Left ventricle myocardium inferior (tissue), 1 donor: ENCODE results near the gene B3GALT2. TPM values are rescaled to one million over a fixed set of nuclear protein-coding genes. Genes with fewer than 3 reads are reported as not detected.

ENCODE experiments used
- DNase-seq: peaks from one replicate; pipeline ENCODE4 v3.0.0-alpha.2; 2020
- H3K27ac ChIP-seq: fragments of 200-600 bp; replicated peaks from 2 replicates; pipeline ENCODE4 v1.8.0; 2021
- H3K27me3 ChIP-seq: fragments of 200-600 bp; 2 replicates; pipeline ENCODE4 v1.8.0; 2021; ENCODE audit warnings: low read depth
- H3K36me3 ChIP-seq: fragments of 200-600 bp; 2 replicates; pipeline ENCODE4 v1.8.0; 2021
- H3K4me1 ChIP-seq: fragments of 200-600 bp; 2 replicates; pipeline ENCODE4 v1.8.0; 2021
- H3K4me3 ChIP-seq: fragments of 200-600 bp; 2 replicates; pipeline ENCODE4 v1.8.0; 2021; ENCODE audit warnings: mild to moderate bottlenecking, moderate library complexity
- H3K9me3 ChIP-seq: fragments of 200-600 bp; replicated peaks from 2 replicates; pipeline ENCODE4 v1.8.0; 2021
- intact Hi-C: fragments of 100-400 bp; cut with micrococcal nuclease; formaldehyde crosslinking; loops from one replicate; pipeline ENCODE4 v1.11.0; 2022
- microRNA-seq: library from miRNA; unstranded; fragments of <30 nt; microRNA quantifications from one replicate; pipeline ENCODE4 v1.2.0, GENCODE V29; 2020
- total RNA-seq: library from RNA; stranded (reverse); fragmentation: NEBNext Ultra II Directional; extraction: Animal tissue kit (Norgen Biotek cat#: 25700); gene quantifications from one replicate; pipeline ENCODE4 v1.2.1, GENCODE V29; 2021
- TF ChIP-seq, protein P1 (sequence below): fragments of 200-600 bp; IDR thresholded peaks from 2 replicates; pipeline ENCODE4 v1.8.0; 2021; ENCODE audit warnings: antibody characterized with exemption, mild to moderate bottlenecking, borderline replicate concordance
- donor health status: DM: no; HTN: yes; CAD: no; lungs with severe emphysema.

The B3GALT2 gene
- total RNA-seq, 1 donor from 2014 or later, result 77.2 TPM

DNA sequence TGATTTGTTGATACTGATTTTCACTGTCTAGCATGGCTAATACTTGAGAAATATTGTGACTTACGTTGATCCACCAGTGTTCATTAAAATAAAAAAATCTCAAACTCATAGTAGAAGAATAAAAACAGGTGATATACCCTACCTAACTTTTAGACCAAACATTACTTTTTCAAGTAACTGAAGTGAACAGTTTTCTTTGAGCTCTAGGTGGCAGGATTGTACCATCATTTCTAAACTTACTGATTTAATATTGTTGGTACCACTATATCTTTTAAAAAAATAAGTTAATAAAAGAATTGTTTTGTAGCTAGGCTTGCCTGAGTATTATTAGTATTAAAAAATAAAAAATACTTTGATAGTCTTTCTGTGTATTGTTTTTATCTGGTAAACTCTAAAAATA lies 43.1 kb downstream of the B3GALT2 start:
- Histone ChIP-seq H3K36me3 (peaks cover 81% of the 10 kb centered on the region), H3K4me1 (peaks cover 16% of the 10 kb centered on the region), H3K9me3 (no peaks in the 10 kb centered on the region), H3K27me3 (no peaks in the 10 kb centered on the region), H3K4me3 (no peak overlapping the region), H3K27ac (no peak overlapping the region)
- DNase-seq, result no peak
- intact Hi-C loops, result no loop called here
- TF ChIP-seq, protein P1, sequence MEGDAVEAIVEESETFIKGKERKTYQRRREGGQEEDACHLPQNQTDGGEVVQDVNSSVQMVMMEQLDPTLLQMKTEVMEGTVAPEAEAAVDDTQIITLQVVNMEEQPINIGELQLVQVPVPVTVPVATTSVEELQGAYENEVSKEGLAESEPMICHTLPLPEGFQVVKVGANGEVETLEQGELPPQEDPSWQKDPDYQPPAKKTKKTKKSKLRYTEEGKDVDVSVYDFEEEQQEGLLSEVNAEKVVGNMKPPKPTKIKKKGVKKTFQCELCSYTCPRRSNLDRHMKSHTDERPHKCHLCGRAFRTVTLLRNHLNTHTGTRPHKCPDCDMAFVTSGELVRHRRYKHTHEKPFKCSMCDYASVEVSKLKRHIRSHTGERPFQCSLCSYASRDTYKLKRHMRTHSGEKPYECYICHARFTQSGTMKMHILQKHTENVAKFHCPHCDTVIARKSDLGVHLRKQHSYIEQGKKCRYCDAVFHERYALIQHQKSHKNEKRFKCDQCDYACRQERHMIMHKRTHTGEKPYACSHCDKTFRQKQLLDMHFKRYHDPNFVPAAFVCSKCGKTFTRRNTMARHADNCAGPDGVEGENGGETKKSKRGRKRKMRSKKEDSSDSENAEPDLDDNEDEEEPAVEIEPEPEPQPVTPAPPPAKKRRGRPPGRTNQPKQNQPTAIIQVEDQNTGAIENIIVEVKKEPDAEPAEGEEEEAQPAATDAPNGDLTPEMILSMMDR, result peak; percentile 56

DNA sequence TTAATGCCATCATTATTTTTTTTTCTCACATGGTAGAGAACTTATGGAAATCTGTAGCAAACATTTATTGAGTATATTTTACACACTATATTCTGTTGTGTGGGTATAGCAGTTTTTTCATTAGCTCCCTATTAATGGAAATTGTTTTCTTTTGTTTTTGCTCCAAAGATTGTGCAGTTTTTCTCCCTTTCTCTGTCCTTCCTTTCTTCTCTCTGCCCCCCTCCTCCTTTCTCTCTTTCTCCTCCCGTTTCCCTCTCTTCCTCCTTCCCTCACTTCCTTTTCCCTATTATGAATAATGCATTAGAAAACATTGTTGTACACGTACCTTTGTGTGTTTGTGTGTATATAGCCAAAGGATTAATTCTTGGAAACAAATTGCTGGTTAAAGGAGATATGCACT lies 44.0 kb downstream of the B3GALT2 start:
- no peaks in the 10 kb centered on the region for H3K9me3 ChIP-seq
- H3K36me3 ChIP-seq, result peaks cover 78% of the 10 kb centered on the region
- no peak overlapping the region for H3K27ac ChIP-seq
- H3K27me3 ChIP-seq, result no peaks in the 10 kb centered on the region
- intact Hi-C loops, result no loop called here
- no peak overlapping the region for H3K4me3 ChIP-seq
- TF ChIP-seq, protein P1, result no peak
- DNase-seq, result no peak
- peaks cover 16% of the 10 kb centered on the region for H3K4me1 ChIP-seq

DNA sequence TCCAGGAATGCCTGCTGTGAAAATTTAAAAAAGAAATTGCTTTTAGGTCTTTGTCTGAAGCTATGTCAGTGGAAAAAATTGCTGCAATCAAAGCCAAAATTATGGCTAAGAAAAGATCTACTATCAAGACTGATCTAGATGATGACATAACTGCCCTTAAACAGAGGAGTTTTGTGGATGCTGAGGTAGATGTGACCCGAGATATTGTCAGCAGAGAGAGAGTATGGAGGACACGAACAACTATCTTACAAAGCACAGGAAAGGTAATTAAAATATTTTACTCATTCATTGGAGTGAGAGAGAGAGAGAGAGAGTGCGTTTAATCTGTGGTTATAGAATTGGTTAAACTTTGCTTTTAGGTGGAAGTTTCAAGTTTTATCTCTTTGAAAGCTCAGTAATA lies 44.6 kb downstream of the B3GALT2 start:
- Histone ChIP-seq H3K4me1 (peaks cover 16% of the 10 kb centered on the region), H3K9me3 (no peaks in the 10 kb centered on the region), H3K27me3 (no peaks in the 10 kb centered on the region), H3K36me3 (peaks cover 76% of the 10 kb centered on the region), H3K4me3 (no peak overlapping the region), H3K27ac (no peak overlapping the region)
- intact Hi-C loops, result no loop called here
- DNase-seq, result no peak
- TF ChIP-seq, protein P1, result no peak

DNA sequence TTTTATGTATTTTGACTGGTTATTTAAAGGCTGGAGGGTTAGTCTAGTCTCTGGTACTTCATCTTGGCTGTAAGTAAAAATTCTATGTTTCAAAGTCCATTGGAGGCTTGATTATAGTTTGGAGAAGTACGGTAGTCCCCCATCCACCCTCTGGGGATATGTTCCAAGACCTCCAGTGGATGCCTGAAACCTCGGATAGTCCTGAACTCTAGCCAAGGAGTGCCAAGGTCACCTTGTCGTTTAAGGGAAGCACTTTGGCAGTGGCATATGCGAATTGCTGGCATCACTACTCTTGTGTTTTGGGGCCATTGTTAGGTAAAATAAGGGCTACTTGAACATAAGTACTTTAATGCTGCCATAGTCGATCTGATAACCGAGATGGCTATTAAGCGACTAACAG lies 46.2 kb downstream of the B3GALT2 start:
- TF ChIP-seq, protein P1, result no peak
- Histone ChIP-seq H3K36me3 (peaks cover 78% of the 10 kb centered on the region), H3K4me3 (no peak overlapping the region), H3K9me3 (no peaks in the 10 kb centered on the region), H3K27me3 (no peaks in the 10 kb centered on the region), H3K4me1 (peaks cover 16% of the 10 kb centered on the region), H3K27ac (no peak overlapping the region)
- no peak for DNase-seq
- intact Hi-C loops, result no loop called here

DNA sequence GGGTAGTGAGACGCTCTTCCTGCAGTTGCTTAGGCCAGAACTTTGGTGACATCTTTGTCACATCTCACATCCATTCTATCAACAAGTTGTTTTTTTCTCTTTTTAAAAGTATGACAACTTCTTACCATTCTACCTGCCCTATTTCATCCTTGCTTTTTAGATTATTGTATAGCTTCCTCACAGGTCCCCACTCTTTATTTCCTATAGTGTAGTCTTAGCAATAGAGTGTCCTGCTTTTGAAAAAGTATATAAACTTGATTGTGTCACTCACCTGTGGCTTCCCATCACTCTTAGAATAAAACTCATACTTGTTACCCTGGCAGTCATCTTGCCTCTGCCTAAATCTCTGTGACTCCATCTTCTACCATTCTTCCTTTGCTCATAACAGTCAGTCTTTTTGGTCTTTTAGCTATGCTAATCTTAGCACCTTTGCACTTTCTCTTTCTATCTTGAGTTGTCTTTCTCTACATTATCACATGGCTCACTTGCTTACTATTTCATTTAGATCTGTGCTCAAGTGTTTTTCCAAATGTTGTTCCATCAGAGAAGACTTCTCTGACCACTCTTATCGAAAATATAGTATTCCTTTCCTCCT lies 55.0 kb downstream of the B3GALT2 start:
- Histone ChIP-seq H3K4me1 (peaks cover 30% of the 10 kb centered on the region), H3K36me3 (peaks cover 55% of the 10 kb centered on the region), H3K27me3 (no peaks in the 10 kb centered on the region), H3K9me3 (no peaks in the 10 kb centered on the region), H3K4me3 (no peak overlapping the region), H3K27ac (no peak overlapping the region)
- intact Hi-C loops, result no loop called here
- no peak for DNase-seq
- TF ChIP-seq, protein P1, result no peak

Small RNA genes lying within 50 kb of the gene (microRNA-seq; reads per million reads assigned to microRNA genes)
- gene MIR1278, result not detected

Other genes starting within 250 kb of the B3GALT2 start
- 43.0 TPM for gene UCHL5, start 127.3 kb downstream of the B3GALT2 start, total RNA-seq
- 51.8 TPM for gene RO60, start 127.0 kb downstream of the B3GALT2 start, total RNA-seq
- 31.8 TPM for gene GLRX2, start 81.2 kb downstream of the B3GALT2 start, total RNA-seq
- 46.8 TPM for gene CDC73, start 64.6 kb downstream of the B3GALT2 start, total RNA-seq